ENCODE data around the gene HERC4.

HERC4 gene

GRCh38 chr10:68108653-68109052, 33.6 kb upstream of the HERC4 start:
- no peaks in the 10 kb centered on the region for H3K79me2 ChIP-seq (ENCODE audit: insufficient read depth, low read length)
- H3K4me1 ChIP-seq (ENCODE audit: insufficient read depth, low read length, poor library complexity, severe bottlenecking), result no peaks in the 10 kb centered on the region
- H4K20me1 ChIP-seq (ENCODE audit: insufficient read depth, low read length, poor library complexity, severe bottlenecking), result no peaks in the 10 kb centered on the region
- H3K4me2 ChIP-seq (ENCODE audit: low read depth, low read length, poor library complexity, severe bottlenecking), result no peak overlapping the region
- no peaks in the 10 kb centered on the region for H3K27me3 ChIP-seq (ENCODE audit: insufficient read depth, low read length, poor library complexity, severe bottlenecking)
- no peaks in the 10 kb centered on the region for H3K36me3 ChIP-seq (ENCODE audit: insufficient read depth, low read length)
- H3K9ac ChIP-seq (ENCODE audit: low read depth, low read length, poor library complexity, severe bottlenecking), result no peak overlapping the region
- no peaks in the 10 kb centered on the region for H3K9me3 ChIP-seq (ENCODE audit: insufficient read depth, low read depth, low read length)
- H2AFZ ChIP-seq (ENCODE audit: low read length), result no peak overlapping the region
- H3K9me2 ChIP-seq (replicated peaks; ENCODE audit: low read depth, low read length), result no peaks in the 10 kb centered on the region
- no peak overlapping the region for H3K4me3 ChIP-seq (ENCODE audit: low read length, poor library complexity, severe bottlenecking)
- H3F3A ChIP-seq (ENCODE audit: low read depth), result no peaks in the 10 kb centered on the region
- no peak for TF ChIP-seq EZH2phosphoT487 (IDR thresholded peaks at IDR 0.05; ENCODE audit: borderline replicate concordance)
- no peak for TF ChIP-seq CTCF (conservative IDR thresholded peaks at IDR 0.05; ENCODE audit: low read length)

GRCh38 chr10:68108051-68108450, 33.0 kb upstream of the HERC4 start:
- no peaks in the 10 kb centered on the region for H3K36me3 ChIP-seq (ENCODE audit: insufficient read depth, low read length)
- no peak overlapping the region for H3K4me2 ChIP-seq (ENCODE audit: low read depth, low read length, poor library complexity, severe bottlenecking)
- H3K9me2 ChIP-seq (replicated peaks; ENCODE audit: low read depth, low read length), result no peaks in the 10 kb centered on the region
- no peaks in the 10 kb centered on the region for H3K27me3 ChIP-seq (ENCODE audit: insufficient read depth, low read length, poor library complexity, severe bottlenecking)
- no peak overlapping the region for H2AFZ ChIP-seq (ENCODE audit: low read length)
- H3K9me3 ChIP-seq (ENCODE audit: insufficient read depth, low read depth, low read length), result no peaks in the 10 kb centered on the region
- no peak overlapping the region for H3K9ac ChIP-seq (ENCODE audit: low read depth, low read length, poor library complexity, severe bottlenecking)
- H3K4me1 ChIP-seq (ENCODE audit: insufficient read depth, low read length, poor library complexity, severe bottlenecking), result no peaks in the 10 kb centered on the region
- no peak overlapping the region for H3K4me3 ChIP-seq (ENCODE audit: low read length, poor library complexity, severe bottlenecking)
- no peaks in the 10 kb centered on the region for H3F3A ChIP-seq (ENCODE audit: low read depth)
- no peaks in the 10 kb centered on the region for H3K79me2 ChIP-seq (ENCODE audit: insufficient read depth, low read length)
- no peaks in the 10 kb centered on the region for H4K20me1 ChIP-seq (ENCODE audit: insufficient read depth, low read length, poor library complexity, severe bottlenecking)
- no peak for TF ChIP-seq EZH2phosphoT487 (IDR thresholded peaks at IDR 0.05; ENCODE audit: borderline replicate concordance)
- no peak for TF ChIP-seq CTCF (conservative IDR thresholded peaks at IDR 0.05; ENCODE audit: low read length)

GRCh38 chr10:68107651-68108050, 32.6 kb upstream of the HERC4 start:
- Histone ChIP-seq H3K4me1 (ENCODE audit: insufficient read depth, low read length, poor library complexity, severe bottlenecking) (no peaks in the 10 kb centered on the region), H3K4me3 (ENCODE audit: low read length, poor library complexity, severe bottlenecking) (no peak overlapping the region), H3K9me3 (ENCODE audit: insufficient read depth, low read depth, low read length) (no peaks in the 10 kb centered on the region), H3F3A (ENCODE audit: low read depth) (no peaks in the 10 kb centered on the region), H2AFZ (ENCODE audit: low read length) (no peak overlapping the region), H3K27me3 (ENCODE audit: insufficient read depth, low read length, poor library complexity, severe bottlenecking) (no peaks in the 10 kb centered on the region), H3K36me3 (ENCODE audit: insufficient read depth, low read length) (no peaks in the 10 kb centered on the region), H3K4me2 (ENCODE audit: low read depth, low read length, poor library complexity, severe bottlenecking) (no peak overlapping the region), H4K20me1 (ENCODE audit: insufficient read depth, low read length, poor library complexity, severe bottlenecking) (no peaks in the 10 kb centered on the region), H3K79me2 (ENCODE audit: insufficient read depth, low read length) (no peaks in the 10 kb centered on the region), H3K9ac (ENCODE audit: low read depth, low read length, poor library complexity, severe bottlenecking) (no peak overlapping the region), H3K9me2 (replicated peaks; ENCODE audit: low read depth, low read length) (no peaks in the 10 kb centered on the region)
- no peak for TF ChIP-seq EZH2phosphoT487 (IDR thresholded peaks at IDR 0.05; ENCODE audit: borderline replicate concordance)
- no peak for TF ChIP-seq CTCF (conservative IDR thresholded peaks at IDR 0.05; ENCODE audit: low read length)

Data from Loucy (cell line).